Suprapubic skin (tissue), 4 donors: ENCODE measurements around the gene FAM3B.

Experiments
- EP300 ChIP-seq: sonication (generic); formaldehyde crosslinking; IDR thresholded peaks from one replicate; pipeline ENCODE4 v1.6.1; 2017; ENCODE audit warnings: antibody characterized with exemption
- POLR2AphosphoS5 ChIP-seq, 3 donors: sonication (generic); formaldehyde crosslinking; IDR thresholded peaks; one replicate each; pipeline ENCODE4 v1.6.1; 2017; ENCODE audit warnings: antibody characterized with exemption in 3 of 3
- TF ChIP-seq, protein P1 (sequence below), 2 donors: fragments of 200-600 bp in 1 of 2; fragments of 450-650 bp in 1 of 2; sonication (generic) in 1 of 2; IDR thresholded peaks; one replicate each; pipeline ENCODE4 v1.5.1; 2016 to 2019; ENCODE audit warnings: antibody characterized with exemption in 2 of 2, mild to moderate bottlenecking in 1 of 2, moderate library complexity in 1 of 2

DNA sequence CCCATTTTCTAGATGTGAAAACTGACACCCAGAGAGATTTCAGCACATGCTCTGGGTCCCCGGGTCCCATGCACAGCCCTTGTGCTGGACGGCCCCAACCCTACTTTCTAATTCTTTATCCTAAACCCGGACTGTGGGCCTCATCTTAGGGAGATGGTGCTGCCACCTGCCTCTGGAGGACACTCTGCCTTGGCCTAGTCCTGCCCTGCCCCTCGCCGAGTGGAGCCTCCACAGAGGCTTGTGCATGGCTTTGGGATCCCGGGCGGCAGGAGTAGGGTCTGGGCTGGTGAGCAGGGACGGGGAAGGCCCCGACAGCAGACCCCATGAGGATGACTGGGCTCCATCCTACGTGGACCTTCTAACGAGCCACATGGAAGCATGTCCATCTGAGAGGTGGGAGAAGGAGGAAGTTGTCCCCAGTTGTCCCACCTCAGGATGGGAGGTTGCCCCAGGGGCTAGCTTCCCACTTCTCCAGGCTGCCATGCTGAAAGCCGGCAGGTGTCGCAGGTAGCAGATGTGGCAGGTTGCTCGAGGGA lies 57.6 kb downstream of the FAM3B start:
- TF ChIP-seq, protein P1, sequence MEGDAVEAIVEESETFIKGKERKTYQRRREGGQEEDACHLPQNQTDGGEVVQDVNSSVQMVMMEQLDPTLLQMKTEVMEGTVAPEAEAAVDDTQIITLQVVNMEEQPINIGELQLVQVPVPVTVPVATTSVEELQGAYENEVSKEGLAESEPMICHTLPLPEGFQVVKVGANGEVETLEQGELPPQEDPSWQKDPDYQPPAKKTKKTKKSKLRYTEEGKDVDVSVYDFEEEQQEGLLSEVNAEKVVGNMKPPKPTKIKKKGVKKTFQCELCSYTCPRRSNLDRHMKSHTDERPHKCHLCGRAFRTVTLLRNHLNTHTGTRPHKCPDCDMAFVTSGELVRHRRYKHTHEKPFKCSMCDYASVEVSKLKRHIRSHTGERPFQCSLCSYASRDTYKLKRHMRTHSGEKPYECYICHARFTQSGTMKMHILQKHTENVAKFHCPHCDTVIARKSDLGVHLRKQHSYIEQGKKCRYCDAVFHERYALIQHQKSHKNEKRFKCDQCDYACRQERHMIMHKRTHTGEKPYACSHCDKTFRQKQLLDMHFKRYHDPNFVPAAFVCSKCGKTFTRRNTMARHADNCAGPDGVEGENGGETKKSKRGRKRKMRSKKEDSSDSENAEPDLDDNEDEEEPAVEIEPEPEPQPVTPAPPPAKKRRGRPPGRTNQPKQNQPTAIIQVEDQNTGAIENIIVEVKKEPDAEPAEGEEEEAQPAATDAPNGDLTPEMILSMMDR (IDR thresholded peaks at IDR 0.05) = no peak
- TF ChIP-seq EP300 (no peak), POLR2AphosphoS5 (IDR thresholded peaks at IDR 0.05) (no peak)
